Right lobe of liver (tissue), 6 donors: ENCODE data around the gene ARHGAP12. TPM values are rescaled to one million over a fixed set of nuclear protein-coding genes. Genes with fewer than 3 reads are reported as not detected.

Experiments
- ATAC-seq, 4 donors: fragments of 200-7000 bp; cut with Tn5 transposase; one replicate each; pipeline ENCODE4 v1.9.1; 2020; ENCODE audit warnings: mild to moderate bottlenecking in 4 of 4, moderate library complexity in 4 of 4
- DNase-seq, 3 donors: peaks; one replicate each; pipeline ENCODE4 v3.0.0-alpha.2; 2020
- H3K27ac ChIP-seq, 3 donors: fragments of 200-600 bp; one replicate each; pipeline ENCODE4 v1.8.0; 2022
- H3K27me3 ChIP-seq, 2 donors: fragments of 200-600 bp; one replicate each; pipeline ENCODE4 v1.8.0; 2022
- H3K36me3 ChIP-seq, 4 donors: fragments of 200-600 bp; sonication (generic) in 1 of 4; one replicate each; pipeline versions ENCODE4 v1.5.1 to v1.8.0; 2017 to 2022; ENCODE audit warnings: control low read depth in 1 of 4
- H3K4me1 ChIP-seq, 4 donors: fragments of 200-600 bp; sonication (generic) in 1 of 4; one replicate each; pipeline versions ENCODE4 v1.5.1 to v1.8.0; 2017 to 2022; ENCODE audit warnings: control low read depth in 1 of 4
- H3K4me3 ChIP-seq, 3 donors: fragments of 200-600 bp; one replicate each; pipeline ENCODE4 v1.8.0; 2022
- H3K9me3 ChIP-seq, 4 donors: fragments of 200-600 bp; sonication (generic) in 1 of 4; one replicate each; pipeline versions ENCODE4 v1.5.1 to v1.8.0; 2017 to 2022; ENCODE audit warnings: control low read depth in 1 of 4
- POLR2A ChIP-seq: fragments of 450-650 bp; IDR thresholded peaks from one replicate; pipeline ENCODE4 v1.6.1; 2017; ENCODE audit warnings: antibody characterized with exemption, mild to moderate bottlenecking
- WGBS: methylation state at CpG from one replicate; pipeline ENCODE4 v1.1.6; 2018; ENCODE audit warnings: low coverage, low lambda C conversion rate; ENCODE audit not compliant: insufficient coverage; ENCODE audit errors: missing lambda C conversion rate; 5-methylcytosine and 5-hydroxymethylcytosine counted together
- intact Hi-C, 2 donors: fragments of 100-400 bp; cut with DNase I; formaldehyde crosslinking; loops; one replicate each; pipeline versions ENCODE4 v1.11.2 to v1.14.1; 2022
- total RNA-seq, 6 experiments: library from RNA; depleted of rRNA in 2 of 6; stranded (reverse); fragments of >200 nt in 2 of 6; fragmentation: NEBNext Ultra II Directional in 3 of 6; extraction: Animal tissue kit (Norgen Biotek cat#: 25700) in 3 of 6; gene quantifications; one replicate each; pipeline versions ENCODE4 v1.1.0 to v1.2.4, GENCODE V29; 2016 to 2023
- TF ChIP-seq, protein P1 (sequence below), 4 donors: fragments of 200-600 bp in 3 of 4; fragments of 450-650 bp in 1 of 4; IDR thresholded peaks; one replicate each; pipeline versions ENCODE4 v1.5.1 to v1.8.0; 2016 to 2022; ENCODE audit warnings: antibody characterized with exemption in 4 of 4, mild to moderate bottlenecking in 2 of 4
- donor health status: DM: no; HTN: yes; CAD: no.
- donor health status: DM: no; HTN: no; CAD: no.
- donor health status: DM: no; HTN: no; CAD: no.
- donor health status: DM: no; HTN: yes; CAD: no.
- donor health status: DM: no; HTN: yes; CAD: no.

ARHGAP12 gene
- total RNA-seq, 6 experiments from 2014 or later = 12.1 to 24.8 (median 17.6) TPM

DNA sequence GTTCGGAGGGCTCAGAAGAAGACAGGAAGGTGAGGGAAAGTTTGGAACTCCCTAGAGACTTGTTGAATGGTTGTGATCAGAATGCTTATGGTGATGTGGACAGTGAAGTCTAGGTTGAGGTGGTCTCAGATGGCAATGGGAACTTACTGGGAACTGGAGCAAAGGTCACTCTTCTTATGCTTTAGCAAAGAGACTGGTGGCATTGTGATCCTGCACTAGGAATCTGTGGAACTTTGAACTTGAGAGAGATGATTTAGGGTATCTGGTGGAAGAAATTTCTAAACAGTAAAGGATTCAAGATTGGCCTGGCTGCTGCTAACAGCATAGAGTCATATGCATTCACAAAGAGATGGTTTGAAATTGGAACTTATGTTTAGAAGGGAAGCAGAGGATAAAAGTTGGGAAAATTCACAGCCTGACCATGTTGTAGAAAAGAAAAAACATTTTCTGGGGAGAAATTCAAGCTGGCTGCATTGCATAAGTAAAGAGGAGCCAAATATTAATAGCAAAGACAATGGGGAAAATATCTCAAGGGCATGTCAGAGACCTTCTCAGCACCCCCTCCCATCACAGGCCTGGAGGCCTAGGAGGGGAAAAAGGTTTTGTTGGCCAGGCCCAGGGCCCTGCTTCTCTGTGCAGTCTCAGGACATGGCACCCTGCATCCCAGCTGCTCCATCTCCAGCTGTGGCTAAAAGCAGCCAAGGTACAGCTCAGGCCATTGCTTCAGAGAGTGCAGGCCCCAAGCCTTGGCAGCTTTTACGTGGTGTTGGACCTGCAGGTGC lies 26.0 kb upstream of the ARHGAP12 start:
- Histone ChIP-seq H3K9me3 (no peaks in the 10 kb centered on the region), H3K27me3 (no peaks in the 10 kb centered on the region), H3K27ac (no peak overlapping the region), H3K4me3 (no peak overlapping the region), H3K4me1 (no peaks in the 10 kb centered on the region), H3K36me3 (no peaks in the 10 kb centered on the region)
- intact Hi-C loops = loop anchor here in 1 of 2 donors (10.0 kb wide), 1 partner anchor 100 kb away; no protein-coding TSS in a partner anchor
- TF ChIP-seq, protein P1, sequence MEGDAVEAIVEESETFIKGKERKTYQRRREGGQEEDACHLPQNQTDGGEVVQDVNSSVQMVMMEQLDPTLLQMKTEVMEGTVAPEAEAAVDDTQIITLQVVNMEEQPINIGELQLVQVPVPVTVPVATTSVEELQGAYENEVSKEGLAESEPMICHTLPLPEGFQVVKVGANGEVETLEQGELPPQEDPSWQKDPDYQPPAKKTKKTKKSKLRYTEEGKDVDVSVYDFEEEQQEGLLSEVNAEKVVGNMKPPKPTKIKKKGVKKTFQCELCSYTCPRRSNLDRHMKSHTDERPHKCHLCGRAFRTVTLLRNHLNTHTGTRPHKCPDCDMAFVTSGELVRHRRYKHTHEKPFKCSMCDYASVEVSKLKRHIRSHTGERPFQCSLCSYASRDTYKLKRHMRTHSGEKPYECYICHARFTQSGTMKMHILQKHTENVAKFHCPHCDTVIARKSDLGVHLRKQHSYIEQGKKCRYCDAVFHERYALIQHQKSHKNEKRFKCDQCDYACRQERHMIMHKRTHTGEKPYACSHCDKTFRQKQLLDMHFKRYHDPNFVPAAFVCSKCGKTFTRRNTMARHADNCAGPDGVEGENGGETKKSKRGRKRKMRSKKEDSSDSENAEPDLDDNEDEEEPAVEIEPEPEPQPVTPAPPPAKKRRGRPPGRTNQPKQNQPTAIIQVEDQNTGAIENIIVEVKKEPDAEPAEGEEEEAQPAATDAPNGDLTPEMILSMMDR (IDR thresholded peaks at IDR 0.05) = no peak
- no peak for TF ChIP-seq POLR2A
- ATAC-seq = no peak
- no peak for DNase-seq
- 85% methylated on average over 1 of the region's 2 CpGs for WGBS

DNA sequence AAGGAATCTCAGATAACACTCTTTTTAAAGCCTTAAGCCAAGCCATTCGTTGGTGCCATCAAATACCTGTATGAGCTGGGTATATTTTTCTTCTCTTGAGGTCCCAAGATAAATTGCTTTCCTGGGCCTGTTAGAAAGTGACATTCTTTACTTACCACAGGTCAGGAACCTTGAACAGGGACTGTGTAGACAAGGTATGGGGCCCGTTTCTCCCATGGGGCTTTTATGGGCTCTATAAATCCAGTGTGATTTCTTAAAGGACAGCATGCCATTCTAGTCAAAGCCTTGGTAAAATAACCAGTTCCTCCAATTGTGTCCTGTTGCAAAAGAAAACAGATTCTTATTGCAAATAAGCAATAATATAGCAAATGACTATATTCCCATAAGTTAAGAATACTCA lies 24.8 kb upstream of the ARHGAP12 start:
- Histone ChIP-seq H3K4me1 (no peaks in the 10 kb centered on the region), H3K4me3 (no peak overlapping the region), H3K27ac (no peak overlapping the region), H3K36me3 (no peaks in the 10 kb centered on the region), H3K27me3 (no peaks in the 10 kb centered on the region), H3K9me3 (no peaks in the 10 kb centered on the region)
- intact Hi-C loops = loop anchor here in 1 of 2 donors (10.0 kb wide), 1 partner anchor 99 kb away; no protein-coding TSS in a partner anchor
- TF ChIP-seq POLR2A = no peak
- TF ChIP-seq, protein P1 (IDR thresholded peaks at IDR 0.05) = no peak
- no peak for DNase-seq
- ATAC-seq = no peak
- WGBS = 81% methylated on average over 2 of the region's 2 CpGs

DNA sequence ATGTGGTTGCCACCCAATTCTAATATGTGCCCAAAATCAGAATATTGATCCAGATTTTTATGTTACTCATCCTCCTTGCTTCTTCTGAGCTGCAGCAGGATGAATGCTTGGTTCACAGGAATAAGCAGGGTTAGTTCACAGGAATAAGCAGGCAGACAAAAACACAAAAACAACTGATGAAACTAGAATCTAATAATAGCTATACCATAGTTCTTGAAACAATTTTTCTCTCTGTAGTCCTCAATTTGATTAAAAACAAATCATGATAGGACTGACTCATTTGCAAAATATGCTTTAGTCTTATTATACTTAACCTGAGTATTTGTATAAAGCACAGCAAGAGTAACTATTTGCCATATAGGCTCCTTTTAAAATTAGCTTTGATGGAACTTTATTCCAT lies 24.4 kb upstream of the ARHGAP12 start:
- DNase-seq (no peak), ATAC-seq (no peak)
- no peaks in the 10 kb centered on the region for H3K36me3 ChIP-seq
- H3K9me3 ChIP-seq = no peaks in the 10 kb centered on the region
- no peak for TF ChIP-seq POLR2A
- TF ChIP-seq, protein P1 (IDR thresholded peaks at IDR 0.05) = no peak
- no peaks in the 10 kb centered on the region for H3K4me1 ChIP-seq
- no peak overlapping the region for H3K4me3 ChIP-seq
- H3K27ac ChIP-seq = no peak overlapping the region
- H3K27me3 ChIP-seq = no peaks in the 10 kb centered on the region
- intact Hi-C loops = loop anchor here in 1 of 2 donors (10.0 kb wide), 1 partner anchor 98 kb away; no protein-coding TSS in a partner anchor

DNA sequence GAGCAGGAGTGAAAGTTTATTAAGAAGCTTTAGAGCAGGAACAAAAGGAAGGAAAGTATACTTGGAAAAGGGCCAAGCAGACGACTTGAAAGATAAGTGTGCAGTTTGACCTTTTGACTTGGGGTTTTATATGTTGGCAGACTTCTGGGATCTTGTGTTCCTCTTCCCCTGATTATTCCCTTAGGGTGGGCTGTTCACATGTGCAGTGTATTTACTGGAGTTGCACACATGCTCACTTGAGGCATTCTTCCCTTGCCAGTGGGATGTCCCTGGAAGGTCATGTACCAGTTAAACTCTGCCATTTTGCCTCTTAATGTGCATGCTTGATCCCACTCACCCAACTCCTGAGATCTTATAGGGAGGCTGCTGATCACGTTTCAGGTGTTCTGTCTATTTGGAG lies 23.4 kb upstream of the ARHGAP12 start:
- Histone ChIP-seq H3K27me3 (no peaks in the 10 kb centered on the region), H3K4me3 (no peak overlapping the region), H3K36me3 (no peaks in the 10 kb centered on the region), H3K9me3 (no peaks in the 10 kb centered on the region), H3K27ac (no peak overlapping the region), H3K4me1 (no peaks in the 10 kb centered on the region)
- DNase-seq (no peak), ATAC-seq (no peak)
- WGBS = 13% methylated on average over 2 of the region's 2 CpGs
- intact Hi-C loops = loop anchor here in 1 of 2 donors (10.0 kb wide), 1 partner anchor 97 kb away; no protein-coding TSS in a partner anchor
- TF ChIP-seq POLR2A = no peak
- TF ChIP-seq, protein P1 (IDR thresholded peaks at IDR 0.05) = no peak
